Activated CD4-positive, alpha-beta T cell treated with anti-CD3 and anti-CD28 coated beads, Interleukin-2, amount 50 U/mL, for 16 hours (primary cell): ENCODE results near the gene GALNT15.

Experiments
- DNase-seq: peaks from one replicate; pipeline ENCODE4 v3.0.0-alpha.2; 2020

Gene GALNT15

DNA sequence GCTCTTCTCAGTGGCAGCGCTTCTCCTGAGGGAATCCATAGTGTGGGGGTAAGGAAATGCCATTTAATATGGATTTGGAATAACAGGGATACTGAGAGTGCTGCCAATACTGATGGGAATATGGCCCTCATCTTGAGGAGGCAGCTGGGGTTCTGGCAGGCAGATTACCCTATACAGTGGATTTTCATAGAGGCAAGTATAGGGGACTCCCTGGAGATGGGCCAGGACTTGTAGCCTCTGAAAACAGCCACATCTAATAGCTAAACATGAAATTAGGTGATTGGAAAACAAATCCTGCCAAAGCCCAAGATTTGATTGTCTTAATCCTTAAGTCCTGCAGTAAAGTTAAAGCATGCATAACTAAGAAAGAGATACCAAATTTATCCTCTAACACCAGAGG lies 59.3 kb downstream of the GALNT15 start:
- no peak for DNase-seq

DNA sequence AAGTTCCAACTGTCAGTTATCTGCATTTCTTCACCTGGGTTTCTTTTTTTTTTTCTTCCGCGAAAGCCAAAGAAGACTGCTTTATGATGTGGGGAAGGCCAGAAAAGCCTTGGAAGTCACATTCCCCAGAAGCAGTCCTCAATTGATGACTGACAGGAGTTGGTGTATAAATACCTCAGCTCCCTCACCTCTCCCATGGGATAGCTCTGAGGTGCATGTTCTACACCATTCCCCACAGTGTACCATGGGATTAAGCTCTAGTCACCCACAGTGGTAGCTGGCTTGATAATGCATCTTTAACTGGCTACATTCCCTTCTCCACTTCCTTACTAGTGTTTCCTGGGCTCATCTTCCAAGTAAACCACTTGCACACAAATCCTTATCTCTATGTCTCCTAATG lies 59.8 kb downstream of the GALNT15 start:
- no peak for DNase-seq

DNA sequence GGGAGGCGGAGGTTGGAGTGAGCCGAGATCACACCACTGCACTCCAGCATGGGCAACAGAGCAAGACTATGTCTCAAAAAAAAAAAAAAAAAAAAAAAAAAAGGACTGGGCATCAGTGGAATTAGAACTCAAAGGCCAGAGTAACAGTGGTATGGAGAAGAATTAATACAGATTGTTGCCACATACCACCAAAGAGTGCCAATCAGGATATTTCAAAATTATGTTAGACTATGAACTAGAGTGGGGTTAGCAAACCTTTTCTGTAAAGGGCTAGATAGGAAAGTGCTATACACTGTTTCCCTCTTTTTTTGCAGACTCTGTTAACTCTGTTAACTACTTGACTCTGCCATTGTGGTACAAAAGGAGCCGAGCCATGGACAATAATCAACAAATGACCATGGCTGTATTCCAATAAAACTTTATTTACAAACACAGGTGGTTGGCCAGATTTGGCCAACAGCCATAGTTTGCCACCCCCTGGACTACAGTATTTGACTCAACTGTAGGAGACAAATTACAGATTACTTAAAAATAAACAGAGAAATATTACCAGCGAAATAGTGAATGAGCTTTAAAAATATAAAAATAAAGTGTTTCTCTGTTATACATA lies 61.7 kb downstream of the GALNT15 start:
- DNase-seq, result no peak

DNA sequence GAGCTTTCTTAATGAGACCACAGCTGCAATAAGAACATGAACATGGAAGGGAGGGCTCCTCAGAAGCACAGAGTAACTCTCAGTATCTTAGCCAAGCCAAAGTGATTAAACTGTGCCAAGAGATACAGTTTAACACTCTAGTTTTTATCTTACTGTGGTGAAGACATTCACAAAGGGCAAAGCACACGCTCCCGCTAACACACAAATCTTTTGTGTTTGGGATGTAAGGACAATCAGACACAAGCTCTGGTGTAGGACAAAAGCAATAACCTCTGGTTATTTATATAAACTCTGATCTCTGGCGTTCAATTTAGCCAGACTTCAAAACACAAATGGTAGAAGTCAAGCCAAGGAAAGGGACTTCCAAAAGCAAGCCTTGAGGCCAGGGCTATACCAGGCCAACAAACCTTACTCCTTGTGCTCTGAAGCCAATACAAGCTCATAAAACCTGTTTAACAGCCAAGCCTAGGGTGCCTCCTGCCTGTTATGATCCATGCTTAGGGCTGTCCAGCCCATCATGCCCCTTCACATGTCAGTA lies 62.4 kb downstream of the GALNT15 start:
- DNase-seq, result no peak

DNA sequence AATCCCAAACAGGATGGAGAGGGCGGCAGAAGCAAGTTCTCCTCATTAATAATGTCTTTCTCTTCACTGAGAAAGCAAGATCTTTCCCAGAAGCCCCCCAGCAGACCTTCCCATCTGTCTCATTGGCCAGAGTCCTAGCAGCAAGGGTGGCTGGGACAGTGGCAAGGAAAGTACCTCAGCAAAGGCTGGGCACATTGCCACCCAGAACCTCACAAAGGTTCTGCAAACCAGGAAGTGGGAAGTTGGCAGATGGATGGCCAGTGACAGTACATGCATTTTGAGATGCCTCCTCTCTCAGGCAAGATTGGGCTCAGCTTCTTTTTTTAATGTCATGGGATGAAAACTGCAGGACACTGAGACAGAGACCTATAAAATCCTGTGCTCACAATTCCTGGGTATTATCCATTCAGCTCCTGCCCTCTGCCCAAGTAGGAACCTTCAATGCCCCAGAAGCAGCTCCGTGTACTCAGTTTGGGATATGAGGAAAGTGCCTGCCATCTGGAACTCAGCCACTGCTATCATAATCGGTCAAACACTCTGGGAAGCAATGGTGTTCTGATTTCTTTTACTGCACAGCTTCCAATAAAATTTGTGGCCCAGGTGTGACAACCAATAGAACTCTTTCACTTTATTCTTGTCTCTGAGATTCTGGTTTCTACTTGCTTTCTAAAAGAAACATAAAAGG lies 64.7 kb downstream of the GALNT15 start:
- no peak for DNase-seq

DNA sequence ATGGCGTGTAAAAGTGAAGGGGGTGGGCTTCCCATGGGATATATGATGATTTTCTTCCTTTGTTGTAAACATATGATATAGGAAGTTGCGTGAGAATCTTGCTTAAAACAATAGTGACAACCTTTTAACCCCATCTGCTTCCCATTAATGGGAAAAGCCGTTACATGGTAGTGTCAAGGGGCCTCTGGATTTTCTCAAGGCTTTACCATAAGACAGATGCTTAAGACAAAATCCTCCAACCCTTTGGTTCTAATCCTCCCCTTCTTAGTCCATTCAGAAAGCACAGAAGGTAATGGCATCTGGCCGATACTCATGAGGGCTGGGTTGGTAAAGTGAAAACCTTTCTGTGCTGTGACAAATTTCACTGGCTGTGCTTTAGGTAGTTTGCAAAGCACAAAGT lies 65.3 kb downstream of the GALNT15 start:
- DNase-seq, result no peak

DNA sequence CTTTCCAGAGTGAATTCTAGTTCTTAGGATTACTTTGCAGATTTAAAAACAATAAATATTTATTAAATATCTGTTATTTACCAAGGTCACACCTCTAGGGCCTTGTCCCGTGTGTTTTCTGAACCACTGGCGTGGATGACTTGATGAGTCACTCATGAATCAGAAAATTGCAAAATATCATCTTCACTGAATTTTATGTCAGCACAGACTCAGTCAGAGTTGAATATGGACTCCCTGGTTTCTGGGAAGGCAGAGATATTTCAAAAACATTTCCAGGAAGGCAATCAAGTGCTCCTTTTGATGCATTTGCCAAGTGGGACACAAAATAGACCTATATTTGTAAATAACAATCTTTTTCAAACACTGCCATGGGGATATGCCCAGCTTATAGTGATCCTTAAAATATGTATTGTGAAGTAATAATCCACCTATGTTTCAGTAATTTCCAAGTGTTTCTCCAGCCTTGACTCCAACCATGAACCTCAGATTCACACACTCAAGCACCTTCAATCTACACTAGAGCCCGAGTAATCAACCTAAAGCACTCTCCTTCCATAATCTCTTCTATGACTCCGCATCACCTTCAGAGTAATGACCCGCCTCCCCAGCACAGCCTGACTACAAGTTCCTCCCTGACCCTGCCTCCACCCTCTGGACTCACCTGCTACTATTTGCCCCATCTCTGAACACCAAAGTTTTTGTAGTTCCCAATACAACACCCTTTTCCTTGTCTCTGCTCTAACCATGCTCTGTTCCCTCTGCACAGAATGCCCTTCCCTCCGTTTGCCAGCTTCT lies 65.9 kb downstream of the GALNT15 start:
- DNase-seq, result peak; percentile 38

DNA sequence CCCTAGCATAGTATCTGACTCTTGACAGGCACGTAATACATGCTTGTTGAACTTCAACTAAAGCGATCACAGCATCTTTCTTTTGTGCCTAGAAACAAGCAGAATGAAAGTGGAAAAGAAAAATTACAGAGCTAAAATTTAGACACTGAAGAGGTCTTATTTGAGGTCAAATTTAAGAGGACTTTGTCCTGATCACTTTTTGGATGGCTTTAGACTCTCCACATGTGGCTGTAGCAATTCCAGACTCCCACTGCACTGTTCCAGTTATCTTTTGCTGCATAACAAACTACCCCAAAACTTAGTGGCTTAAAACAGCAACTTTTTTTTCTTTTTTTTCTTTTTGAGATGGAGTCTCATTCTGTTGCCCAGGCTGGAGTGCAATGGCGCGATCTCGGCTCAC lies 66.7 kb downstream of the GALNT15 start:
- no peak for DNase-seq

DNA sequence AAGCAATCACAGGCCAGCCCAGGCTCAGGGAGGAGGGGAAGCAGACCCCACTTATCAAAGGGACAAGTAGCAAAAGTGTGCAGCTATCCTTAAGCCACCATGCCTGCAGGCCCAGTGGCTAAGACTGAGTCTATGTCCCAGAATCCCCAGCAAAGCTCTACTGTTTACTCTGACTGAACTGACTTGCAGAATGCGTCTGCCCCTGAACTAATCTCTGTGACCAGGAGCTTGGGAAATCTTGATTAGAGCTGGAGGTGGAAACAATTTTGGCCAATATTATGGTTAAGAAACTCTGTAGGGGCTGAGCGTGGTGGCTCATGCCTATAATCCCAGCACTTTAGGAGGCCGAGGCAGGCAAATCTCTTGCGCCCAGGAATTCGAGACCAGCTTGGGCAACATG lies 67.7 kb downstream of the GALNT15 start:
- no peak for DNase-seq

DNA sequence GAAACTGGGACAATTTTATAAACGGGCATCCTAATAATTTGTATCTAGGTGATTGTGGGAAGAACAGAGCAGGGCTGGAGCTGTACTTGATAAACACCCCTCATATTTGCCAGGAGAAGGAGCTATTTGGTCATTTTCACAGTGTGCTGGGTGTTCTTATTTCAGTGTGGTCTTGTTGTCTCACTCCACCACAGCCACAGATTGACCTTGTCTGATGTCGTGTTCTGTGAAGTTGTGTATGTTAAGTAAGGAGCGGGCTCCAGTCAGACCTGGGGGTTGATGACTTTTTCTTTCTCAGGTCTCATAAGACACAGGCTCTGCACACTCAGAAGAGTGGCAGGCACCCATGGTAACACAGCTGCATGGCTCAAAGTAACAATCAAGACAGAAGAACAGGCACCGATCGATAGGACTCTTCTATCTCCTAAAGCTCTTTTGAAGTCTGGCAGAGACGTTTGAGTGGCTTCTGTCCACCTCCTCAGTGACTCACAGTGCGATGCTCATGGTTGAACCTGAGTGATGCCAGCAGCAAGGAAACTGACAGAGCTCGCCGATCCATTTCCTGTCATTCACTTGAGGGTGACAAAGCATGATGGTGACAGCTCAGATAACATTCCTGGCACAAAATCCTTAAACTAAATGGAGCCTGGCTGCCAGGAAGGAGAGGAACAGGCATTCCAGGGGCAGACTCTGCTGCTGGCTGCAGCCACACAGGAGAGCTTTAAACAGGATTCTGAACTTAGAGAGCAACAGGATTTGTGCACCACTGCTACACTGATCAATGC lies 69.4 kb downstream of the GALNT15 start:
- DNase-seq, result no peak

DNA sequence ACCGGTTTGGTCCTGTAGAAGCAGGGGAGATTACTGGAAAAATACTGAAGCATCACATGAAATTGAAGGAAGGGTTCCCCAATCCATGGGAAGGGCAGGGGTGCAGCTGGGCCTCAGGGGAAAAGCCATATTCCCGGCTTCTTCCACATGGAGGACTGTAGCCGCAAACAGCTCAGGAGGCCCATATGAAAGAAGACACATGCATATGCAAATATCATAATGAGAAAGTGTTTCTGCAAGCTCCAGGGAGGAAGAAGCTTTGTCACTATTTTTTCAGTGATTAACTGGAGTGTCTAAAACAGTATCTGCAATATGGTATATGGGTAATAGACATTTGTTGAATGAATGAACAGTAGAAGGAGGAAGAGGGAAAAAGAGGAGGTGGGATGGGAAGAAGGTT lies 71.1 kb downstream of the GALNT15 start:
- no peak for DNase-seq

DNA sequence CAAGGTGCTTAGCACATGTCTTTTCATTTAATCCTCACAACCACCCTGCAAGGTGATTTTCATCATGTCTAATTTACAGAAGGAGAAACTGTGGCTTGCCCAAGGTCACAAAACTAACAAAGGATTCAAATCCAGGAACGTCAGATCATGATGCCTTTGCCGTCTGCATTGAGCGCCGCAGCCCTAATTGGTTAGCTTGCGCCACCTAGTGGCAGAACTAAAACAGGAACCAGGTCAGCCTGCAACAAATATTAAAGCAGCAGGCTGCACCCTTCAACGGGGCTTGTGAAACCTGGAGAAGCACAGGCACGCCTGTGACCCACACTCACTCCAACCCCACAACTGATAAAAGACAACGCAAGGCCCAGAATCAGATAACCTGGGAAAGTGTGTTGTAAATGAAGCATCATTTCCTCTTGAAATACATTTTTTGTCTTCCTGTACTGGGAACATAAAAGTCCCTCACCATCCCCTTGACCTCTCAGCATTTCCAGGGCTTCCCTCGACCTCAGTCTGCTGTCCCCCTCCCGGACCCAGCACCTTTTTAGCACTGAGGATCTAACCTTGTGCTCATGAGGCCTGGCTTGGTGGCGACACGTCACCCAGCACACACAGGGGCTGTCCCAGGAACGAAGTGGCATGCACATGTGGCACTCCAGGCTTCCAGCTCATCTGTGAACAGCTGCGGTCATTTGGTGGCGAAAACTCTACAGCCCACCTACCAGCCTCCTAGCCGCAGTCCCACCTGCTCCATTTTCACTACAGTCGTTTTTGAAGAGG lies 73.0 kb downstream of the GALNT15 start:
- peak; percentile 87 for DNase-seq

DNA sequence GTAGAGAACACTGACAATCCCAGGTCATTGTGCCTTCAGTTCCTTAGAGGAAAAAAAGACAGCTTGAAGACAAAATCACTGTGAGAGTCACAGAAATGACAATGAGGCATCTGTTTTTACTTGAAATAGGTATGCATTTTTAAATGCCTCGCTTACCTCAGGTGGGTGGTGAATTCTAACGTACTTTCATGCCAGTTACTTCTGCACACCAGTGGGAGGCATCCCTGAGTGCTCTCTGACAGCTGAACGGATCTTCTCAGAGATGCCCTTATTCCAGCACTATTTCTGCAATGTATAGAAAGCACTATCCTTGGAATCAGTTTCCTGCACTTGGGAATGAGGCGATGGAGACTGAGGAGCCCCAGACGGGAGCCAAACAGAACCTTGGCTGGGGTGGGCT lies 74.1 kb downstream of the GALNT15 start:
- no peak for DNase-seq

DNA sequence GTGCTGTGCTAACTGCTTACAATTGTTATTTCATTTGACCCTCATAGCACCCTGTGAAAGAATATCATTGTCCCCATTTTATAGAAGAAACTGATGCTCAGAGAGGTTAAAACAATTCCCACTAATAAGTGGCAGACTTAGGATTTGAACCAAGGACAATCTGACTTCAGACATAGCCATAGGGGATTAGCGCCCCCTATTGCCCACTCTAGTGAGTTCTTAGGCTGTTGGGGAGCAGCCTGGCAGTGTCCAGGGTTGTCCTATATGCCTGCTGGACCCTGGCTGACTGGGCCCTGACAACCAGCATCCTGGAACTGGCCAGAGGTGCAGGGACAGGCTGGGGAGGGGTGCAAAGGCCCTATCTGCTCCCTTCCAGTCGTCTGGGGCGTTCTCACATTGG lies 74.9 kb downstream of the GALNT15 start:
- DNase-seq, result peak; percentile 16

DNA sequence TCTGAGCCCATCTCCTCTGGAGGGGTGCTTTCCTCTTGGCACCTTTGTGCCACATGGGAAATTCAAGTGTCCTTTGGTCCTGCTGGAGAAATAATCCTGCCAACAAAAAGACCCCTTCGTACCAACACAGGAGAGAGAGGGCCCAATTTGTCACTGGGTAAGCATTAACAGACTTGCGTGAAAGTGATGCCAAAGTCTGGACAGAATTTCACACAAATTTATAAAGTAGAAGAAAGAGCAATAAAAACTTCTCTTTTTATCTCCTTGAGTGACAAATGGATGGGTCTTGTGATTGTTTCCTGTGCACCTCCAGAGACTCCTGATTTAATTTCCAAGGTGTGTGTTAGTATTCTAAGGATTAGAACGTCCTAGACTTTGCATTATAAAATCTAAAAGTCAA lies 75.4 kb downstream of the GALNT15 start:
- no peak for DNase-seq

DNA sequence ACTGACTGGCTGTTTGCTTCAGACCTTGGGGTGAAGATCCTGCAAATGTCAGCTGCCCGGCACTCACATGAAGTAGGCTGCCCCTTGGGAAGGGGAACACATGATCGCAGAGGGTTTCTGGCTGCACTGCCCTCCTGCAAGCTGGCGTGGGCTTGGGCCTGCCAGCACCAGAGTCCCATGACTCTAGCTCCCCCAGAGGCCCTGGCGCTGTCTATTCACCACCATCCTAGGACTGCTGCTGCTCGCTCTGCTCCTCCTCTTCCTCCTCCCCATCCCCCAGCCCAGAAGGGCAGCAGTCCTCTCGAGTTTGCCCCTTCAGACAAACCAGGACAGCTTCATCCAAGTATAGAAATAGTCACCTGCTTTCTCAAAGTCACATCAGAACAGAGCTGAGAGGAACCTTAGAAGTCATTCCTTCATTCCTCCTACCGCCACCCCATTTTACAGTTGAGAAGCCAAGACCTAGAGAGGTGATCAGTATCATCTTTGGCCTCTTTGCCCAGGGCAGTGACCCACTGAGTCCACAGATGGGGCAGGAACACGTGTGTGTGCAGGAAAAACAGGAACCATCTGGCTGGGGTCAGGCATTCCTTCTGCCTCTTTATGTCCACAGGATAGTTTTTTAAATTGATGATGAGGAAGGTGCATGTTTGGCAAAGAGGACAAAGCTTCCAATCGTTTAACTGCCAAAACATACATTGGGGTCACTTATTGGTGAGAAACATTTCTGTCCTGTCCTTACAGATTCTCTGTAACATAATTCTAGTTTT lies 77.0 kb downstream of the GALNT15 start:
- no peak for DNase-seq

DNA sequence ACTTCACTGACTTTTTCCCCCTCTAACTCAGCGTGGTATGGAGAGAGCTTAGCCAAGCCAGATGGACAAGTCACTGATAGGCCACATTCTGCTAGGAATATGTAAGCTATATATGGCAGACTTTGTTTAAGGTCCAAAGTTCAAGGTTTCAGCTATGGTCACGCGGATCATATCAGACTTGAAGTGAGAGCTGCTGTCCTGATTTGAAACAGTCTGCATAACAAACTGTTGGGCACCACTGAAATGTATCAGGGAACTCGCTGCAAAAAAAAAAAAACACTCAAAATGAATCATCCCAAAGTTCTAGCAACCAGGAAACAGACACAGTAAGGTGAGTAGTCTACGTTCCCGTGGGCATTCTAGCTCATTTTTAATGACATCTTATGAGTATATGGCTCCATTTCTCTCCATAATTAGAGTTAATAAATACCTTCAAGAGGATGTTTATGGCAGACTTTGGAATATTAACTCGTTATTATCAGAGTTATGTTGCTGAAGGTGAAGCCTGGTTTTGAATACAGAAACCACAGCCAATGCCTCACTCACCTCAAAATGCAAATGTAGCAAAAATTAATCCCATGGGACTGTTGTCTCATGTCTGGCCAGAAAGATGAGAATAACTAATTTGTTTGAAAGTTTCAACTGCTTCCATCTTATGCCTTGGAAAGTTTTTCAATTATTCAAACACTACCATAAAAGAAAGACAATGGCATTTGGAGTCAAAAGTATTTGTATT lies 77.9 kb downstream of the GALNT15 start:
- no peak for DNase-seq

DNA sequence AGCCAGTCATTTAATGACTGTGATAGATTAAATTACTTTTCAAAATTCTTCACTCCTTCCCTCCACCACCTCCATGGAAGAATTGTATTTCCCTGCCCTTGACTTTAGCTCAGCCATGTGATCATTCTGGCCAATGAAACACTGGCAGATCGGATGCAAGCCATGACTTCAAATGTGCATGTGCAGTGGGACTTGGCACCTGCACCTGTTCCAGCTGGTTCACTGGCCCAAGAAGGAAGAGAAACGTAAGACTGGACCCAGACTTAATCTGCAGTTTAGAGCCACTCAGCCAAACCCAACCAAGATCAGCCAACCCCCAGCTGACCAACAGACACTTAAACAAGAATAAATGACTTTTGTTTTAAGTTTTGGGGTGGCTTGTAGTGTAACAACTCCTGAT lies 78.5 kb downstream of the GALNT15 start:
- no peak for DNase-seq

DNA sequence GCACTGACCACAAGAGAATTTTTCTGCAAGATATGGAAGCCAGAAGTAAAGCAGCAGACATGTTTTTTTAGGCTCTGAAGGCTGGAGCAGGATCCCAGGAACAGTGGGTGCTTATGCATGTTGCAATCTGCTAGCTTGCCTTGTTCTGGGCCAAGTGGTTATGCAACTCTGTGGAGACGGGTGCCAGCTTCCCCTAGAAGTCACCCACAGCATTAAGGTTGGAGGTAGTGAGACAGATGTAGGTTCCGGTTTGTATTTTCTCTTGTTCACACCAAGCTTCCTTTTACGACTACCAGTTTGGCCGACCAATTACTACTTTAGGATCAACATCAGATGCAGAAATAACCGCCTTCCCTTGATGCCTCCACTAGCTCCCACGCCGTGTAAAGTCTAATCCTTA lies 79.1 kb downstream of the GALNT15 start:
- no peak for DNase-seq

DNA sequence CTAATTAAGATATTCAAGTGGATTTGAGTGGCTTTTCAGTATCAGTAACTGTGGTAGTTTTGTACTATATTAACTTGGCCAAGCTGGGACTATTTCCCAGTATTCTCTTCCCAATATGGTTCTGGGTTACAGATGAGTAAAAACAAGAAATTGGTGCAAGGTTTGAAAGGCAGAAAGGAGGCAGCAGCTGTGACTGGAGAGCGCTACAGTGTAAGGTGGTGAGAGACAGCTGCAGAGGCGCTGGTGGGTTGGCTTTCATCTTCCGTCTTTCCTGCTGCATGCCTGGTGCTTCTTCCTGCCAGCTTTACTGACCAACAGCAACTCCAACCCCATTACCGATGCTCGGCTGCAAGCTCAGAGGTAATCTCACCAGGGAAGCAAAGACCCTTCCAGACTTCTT lies 80.4 kb downstream of the GALNT15 start:
- DNase-seq, result peak; percentile 81

DNA sequence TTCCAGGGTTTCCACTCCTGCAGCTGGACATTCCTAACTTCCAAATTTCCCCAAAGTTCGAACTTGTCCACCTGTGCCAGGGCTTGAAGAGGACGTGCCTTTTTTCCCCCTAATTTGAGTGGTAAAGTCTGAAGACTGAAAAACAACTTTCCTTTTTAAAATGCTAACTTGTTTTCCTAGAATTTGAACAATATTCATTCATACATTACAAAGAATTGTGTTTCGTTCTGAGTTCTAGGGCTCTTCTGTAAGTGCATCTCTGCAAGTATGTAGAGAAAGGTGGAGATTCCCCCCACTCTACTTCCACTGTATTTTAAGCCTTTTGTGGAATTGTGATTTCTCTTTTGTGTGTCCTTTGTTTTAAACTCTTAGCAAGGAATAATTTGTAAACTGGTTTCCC lies 80.8 kb downstream of the GALNT15 start:
- peak; percentile 39 for DNase-seq
